Activated CD8-positive, alpha-beta memory T cell treated with anti-CD3 and anti-CD28 coated beads, Interleukin-2, amount 50 U/mL, for 48 hours (primary cell): Measurements from ENCODE around the gene TGFB1.

ENCODE experiments used
- DNase-seq: peaks from one replicate; pipeline ENCODE4 v3.0.0-alpha.2; 2020

Gene TGFB1

DNA sequence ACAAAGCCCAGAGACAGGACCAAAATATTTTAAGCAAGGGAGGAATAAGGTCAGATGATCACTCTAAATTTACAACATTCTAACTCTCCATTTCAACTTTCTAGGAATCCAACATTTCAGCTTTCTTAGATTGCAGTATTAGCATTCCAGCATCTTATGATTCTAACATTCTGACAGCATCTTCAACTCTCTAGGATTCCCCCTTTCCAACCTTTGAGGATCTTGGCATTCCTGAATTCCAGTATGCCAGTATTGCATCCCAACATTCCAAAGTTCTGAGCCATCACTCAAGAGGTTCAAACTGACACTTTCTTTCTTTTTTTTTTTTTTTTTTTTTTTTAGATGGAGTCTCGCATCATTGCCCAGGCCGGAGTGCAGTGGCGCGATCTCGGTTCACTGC is 13.8 kb downstream of the TGFB1 start:
- no peak for DNase-seq

DNA sequence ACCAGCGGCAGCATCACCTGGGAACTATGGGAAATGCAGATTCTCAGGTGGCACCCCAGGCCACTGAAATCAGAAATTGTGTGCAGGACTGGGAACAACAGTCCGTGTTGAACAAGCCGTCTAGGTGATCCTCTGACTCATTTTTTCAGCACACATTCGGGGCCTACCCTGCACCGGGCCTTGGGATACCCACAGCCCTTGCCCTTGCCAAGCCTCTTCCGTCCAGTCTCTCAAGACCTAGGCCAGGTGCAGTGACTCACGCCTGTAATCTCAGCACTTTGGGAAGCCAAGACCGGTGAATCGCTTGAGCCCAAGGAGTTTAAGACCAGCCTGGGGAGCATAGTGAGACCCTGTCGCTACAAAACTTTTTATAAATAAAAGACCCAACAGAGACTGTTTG is 18.3 kb downstream of the TGFB1 start:
- DNase-seq: no peak

DNA sequence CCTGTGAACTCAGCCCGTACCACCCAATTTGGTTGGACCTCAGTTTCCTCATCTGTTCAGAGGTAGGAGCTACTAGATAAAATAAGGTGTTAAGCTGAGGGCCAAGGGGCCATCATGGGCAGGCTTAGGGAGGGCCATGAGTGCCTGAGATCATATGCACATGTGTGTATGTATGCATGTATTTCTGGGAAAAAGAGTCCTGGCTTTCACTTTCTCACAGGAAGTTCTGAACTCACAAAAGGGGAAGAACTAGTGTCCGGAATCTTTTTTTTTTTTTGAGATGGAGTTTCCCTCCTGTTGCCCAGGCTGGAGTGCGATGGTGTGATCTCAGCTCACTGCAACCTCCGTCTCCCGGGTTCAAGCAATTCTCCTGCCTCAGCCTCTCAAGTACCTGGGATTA is 18.9 kb downstream of the TGFB1 start:
- DNase-seq: no peak

DNA sequence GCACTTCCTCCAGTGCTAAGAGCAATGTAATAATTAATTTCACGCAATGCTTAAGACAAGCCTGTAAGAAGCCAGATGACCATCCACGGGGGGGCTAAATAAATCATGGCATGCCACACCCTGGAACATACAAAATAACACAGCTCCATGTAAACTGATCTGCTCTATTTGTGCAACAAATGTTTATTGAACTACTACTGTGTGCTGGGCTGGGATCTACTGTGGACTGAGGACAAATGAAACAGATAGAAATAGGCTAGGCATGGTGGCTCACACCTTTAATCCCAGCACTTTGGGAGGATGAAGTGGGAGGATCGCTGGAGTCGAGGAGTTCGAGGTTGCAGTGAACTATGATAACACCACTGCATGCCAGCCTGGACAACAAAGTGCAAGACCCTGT is 21.3 kb downstream of the TGFB1 start:
- DNase-seq: no peak

DNA sequence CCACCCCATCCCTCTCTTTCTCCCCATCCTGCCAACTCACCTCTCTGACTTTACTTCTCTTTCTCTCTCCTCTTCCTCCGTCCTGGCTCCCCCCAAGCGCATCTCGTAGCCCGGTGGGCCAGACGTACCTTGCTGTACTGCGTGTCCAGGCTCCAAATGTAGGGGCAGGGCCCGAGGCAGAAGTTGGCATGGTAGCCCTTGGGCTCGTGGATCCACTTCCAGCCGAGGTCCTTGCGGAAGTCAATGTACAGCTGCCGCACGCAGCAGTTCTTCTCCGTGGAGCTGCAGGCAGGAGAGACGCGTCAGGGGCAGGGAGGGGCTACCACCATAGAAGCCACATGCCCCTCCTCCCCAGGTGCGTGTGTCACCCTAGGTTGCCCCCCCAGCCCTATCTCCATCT is 21.7 kb downstream of the TGFB1 start:
- DNase-seq: no peak

DNA sequence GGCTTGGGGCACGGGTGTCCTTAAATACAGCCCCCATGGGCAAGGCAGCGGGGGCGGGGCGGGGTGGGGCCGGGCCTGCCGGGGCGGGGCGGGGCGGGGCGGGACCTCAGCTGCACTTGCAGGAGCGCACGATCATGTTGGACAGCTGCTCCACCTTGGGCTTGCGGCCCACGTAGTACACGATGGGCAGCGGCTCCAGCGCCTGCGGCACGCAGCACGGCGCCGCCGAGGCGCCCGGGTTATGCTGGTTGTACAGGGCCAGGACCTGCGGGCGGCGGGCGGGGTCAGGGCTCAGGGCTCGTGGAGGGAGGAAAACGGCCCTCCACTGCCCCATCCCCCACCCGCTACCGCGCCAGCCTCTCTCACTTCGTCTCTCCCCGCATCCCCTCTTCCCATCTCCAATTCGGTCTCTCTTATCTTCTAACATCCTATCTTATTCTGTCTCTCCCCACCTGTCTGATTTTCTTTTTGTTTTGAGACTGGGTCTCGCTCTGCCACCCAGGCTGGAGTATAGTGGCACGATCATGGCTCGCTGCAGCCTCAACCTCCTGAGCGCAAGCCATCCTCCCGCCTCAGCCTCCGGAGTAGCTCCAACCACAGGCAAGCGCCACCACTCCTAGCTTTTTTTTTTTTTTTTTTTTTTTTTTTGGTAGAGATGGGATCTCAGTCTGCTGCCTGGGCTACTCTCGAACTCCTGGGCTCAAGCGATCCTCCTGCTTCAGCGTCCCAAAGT is 22.6 kb downstream of the TGFB1 start:
- no peak for DNase-seq

DNA sequence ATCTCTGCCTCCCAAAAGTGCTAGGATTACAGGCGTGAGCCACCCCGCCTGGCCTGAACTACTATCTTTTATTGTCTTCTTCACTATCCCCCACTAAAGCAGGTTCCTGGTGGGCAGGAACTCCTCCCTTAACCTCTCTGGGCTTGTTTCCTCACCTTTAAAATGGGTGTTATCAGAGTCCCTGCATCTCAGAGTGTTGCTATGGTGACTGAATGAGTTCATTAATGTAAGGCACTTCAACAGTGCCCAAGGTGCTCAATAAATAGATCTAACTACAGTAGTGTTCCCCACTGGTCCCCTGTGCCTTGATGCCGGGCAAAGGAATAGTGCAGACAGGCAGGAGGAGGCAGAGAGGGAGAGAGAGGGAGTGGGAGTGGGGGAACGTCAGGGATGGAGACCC is 23.2 kb downstream of the TGFB1 start:
- DNase-seq: no peak

DNA sequence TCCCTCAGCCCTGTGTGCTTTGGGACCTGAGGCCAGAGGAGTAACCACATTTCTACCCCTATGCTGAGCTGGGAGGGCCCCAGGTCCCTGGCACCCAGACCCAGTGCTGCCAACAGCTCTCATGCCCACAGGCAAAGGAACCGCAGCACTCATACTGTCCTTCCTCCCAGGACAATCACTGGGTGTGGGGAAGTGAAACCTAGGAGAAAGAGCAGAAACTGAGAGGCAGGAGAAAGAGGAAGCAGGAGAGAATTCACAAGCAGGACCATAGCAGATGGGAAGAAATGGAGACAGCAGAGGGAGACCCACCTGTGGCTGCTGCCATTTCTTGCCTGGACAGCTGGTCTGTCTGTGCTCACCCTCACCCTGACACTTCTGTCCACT is 24.9 kb downstream of the TGFB1 start:
- DNase-seq: no peak

DNA sequence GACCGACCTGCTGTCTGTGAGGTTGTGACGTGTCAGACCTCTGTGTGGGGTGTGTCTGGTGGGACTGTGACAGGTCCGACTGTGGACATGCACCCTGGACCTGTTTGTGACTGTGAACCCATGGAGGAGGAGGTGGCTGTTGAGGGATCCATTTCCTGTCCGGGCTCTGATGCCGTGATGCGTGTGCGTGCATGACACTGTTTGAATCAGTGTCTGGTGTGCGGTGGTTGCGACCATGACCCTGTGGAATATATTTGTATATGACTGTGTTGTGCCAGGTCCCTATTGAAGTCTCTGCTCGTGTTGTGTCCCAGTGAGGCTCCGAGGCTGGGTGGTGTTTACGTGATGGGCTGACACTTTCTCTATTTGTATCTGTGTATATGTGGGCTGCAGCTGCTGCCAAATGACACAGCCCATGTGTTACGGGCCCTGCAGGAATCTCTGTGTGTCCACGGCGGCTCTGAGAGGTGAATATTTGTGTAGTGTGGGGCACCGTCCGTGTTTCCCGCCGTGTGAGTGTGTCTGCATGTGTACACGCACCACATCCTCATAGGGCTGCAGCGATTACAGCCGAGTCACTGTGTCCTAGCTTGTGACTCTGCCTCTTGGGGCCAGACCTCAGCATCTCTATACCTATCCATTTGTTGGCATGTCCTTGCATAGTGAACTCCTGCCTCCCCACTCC is 25.4 kb downstream of the TGFB1 start:
- DNase-seq: no peak

DNA sequence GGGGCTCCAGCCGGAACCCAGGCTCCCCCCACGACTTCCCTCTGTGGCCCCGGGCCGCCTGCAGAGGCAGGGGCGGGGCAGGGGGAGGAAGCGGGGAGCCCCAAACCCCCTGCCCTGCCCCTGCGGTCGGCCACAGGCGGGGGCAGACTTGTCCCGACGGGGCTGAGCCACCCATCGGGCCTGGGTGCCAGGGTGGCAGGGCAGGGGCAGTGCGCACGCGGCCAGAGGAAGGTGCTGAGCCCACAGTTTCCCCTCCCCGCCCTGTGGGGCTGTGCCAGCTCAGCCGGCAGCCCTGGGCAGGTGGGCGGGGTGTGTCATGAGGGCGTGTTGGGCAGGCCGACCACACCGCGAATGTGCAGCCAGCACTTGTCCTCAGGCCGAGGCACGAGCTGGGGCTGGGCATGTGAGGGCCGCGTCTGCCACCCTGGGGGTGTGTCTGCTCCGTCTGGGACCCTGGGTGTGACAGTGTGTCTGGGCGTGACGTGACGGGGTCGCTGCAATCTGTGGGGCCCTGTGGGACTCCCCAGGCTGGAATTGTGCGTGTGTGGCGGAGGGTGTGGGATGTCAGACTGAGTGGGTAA is 26.1 kb downstream of the TGFB1 start:
- DNase-seq: peak; percentile 90

DNA sequence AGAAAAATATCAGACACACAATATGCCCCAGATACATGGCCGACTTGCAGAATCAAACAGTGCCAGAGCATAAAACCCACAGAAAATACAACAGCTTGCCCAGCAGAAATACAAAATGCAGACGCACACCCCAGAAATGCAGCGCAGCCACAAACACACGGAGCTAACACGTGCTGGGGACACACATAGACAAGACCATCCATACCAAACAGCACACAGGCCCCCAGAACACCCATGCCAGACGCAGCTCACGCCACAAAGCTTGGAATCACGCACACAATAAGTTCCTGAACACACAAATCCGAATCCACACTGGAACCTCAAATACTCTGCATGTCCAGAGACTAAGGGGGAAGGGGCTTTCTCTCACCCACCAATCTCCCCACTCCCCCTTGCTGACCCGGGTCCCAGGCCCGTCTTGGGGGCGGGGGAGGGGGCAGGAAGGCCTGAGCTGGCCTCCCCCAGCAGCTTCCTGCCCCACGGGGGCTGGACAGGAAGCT is 26.6 kb downstream of the TGFB1 start:
- no peak for DNase-seq

DNA sequence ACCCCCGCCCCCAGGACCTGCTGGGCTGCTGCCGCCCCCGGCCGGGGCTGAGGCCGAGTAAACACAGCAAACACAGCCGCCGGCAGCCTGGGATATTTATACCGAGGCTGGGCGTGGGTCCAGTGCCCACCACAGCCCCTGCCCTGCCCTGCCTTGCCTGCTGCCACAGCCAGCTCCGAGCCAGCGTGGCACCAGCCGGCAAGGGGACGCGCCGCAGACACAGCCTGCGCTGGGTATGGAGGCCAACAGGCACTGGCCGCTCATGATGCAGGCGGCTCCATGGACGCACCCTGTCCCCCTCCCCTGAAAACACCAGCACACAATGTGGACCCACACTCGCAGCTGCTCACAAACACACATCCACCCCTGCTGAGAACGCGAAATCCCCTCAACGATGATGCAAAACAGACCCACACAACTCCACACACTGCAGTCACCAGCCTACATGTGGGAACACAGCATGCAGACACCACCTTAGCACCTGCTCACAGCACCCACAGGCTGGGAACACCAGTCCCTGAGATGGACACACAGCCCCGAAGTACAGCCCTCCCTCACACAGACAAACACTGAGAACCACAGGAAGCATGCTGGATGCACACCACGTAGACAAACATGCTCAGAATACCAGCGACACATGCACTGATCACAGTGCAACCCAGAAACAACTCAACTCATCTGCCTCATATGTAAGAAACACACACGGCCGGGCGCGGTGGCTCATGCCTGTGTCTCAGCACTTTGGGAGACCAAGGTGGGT is 27.6 kb downstream of the TGFB1 start:
- no peak for DNase-seq

DNA sequence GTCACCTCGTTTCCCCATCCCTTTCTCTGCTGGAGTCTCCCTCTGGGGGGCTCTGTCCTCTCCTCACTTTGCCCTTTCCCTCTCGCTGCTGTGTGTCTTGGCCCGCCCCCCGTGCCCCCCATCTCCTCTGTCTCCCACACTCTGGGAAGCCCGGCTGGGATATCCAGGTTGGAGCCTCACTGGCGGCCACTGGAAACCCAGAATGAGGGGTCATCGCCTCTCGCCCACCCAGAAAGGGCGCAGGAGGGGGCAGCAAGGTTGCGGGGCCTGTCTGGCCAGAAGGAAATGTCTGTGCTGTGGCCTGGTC is 28.1 kb downstream of the TGFB1 start:
- DNase-seq: no peak

DNA sequence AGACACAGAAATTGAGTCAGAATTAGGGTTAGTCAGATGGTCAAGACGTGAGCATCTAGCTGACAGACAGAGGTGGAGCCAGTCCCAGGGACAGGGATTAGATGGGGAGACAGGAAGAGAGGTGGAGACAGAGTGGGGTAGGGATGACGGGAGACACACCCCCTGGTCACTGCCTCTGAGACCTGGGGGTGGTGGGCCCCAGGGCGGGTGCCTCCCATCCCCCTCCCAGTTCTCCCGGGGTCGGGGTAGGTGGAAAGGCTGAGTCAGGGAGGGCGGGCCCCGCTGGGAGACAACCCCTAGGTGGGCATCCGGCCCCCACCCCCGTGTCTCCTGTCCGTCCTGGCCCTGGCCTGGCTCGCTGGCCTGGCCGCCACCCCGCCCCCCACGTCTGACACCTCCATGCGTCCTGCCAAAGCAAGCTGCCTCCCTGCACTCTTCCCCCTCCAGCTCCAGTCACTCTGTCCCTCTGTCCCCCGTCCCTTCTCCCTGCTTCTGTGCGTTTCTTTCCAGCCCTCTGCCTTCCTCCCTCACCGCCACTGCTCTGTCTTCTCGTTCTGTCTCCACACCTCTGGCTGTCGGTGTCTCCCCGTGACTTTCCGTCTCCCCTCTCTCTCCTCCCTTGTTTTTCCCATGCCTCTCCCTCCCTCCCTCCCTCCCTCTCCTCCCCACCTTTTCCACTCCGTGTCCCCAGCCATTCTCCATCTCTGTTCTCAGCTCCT is 28.6 kb downstream of the TGFB1 start:
- DNase-seq: no peak

DNA sequence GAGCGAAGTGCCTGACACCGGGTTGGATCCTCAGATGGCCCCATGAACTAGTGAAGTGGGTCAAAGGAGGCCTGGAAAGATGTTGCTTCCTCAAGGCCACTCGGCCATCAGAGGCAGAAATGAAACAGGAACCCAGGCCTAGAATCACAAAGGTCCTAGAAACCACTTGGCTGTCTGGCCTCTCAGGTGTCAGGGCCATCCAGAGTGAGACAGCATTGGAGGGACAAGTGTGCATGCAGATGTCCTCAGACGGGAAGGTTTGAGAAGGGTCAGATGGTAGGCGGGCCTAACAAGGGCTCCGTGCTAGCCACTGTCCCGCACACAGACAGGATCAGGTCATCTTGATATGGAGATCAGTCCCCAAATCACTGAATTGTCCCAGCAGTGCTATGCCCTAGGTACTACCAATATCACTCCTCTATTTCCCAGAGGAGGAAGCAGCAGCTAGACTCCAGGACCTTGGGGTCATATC is 29.5 kb downstream of the TGFB1 start:
- no peak for DNase-seq

DNA sequence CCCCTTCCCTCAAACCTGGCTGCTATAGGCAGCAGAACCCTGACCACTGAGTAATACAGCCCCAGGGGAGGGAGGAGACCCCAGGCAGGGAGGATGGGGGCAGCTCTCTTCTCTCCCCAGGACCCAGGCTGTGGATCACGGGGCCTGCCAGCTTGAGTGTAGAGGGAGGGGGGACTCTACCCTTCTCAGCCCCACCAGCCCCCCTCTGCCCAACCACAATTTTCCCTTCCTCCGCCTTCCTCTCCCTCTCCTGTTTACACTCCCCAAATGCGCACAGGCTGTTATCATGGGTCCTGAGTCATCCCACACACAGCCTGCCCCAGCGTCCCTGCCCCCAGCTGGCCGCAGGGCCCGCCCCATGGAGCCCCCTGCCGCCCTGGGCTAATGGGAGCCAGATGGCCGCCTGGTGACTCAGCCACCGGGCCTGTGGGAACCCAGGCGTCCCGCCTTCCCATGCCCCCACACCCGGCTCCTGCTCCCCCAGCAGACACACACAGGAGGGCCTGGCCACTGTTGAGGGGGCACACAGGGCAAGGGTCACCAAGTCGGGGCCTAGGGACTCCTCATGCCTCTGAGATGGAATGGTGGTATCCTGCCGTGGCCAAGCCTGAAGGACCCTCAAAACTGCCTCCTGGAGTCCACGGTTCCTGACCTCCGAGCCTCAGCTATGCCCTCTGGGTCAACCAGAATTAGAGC is 30.1 kb downstream of the TGFB1 start:
- DNase-seq: no peak

DNA sequence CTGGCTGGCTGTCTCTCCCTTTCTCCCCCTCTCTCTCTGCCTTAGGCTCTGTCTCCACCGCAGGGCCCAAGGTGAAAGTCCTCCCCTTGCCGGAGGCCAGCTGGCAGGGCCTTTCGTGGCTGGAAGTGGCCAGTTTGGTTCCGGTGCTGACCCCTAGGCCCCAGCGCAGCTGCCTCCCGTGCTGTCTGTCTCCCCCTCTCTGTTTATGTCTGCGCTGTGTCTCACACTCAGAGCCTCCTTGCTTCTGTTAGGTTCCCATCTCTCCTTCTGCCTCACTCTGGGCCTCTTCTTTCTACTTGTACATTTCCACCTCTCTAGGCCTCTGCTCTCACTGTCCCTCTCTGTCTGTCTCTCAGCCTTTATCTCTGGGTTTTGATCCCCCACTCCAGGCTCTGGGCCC is 30.7 kb downstream of the TGFB1 start:
- DNase-seq: no peak

DNA sequence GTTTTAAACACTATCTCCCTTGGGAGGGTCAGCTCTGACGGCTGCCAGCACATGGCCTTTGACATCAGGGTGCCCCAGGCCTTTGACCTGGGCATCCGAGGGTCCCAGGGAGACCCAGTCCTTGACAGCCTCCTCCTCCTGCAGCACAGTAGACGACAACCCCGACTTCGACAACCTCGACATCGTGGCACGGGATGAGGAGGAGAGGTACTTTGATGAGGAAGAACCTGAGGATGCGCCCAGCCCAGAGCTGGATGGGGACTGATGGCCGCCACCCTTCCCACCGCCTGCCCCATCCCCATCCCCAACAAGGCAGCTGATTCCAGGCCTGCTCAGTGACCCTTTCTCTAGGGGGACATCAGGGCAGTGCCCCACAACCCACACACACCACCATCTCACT is 31.3 kb downstream of the TGFB1 start:
- DNase-seq: no peak

DNA sequence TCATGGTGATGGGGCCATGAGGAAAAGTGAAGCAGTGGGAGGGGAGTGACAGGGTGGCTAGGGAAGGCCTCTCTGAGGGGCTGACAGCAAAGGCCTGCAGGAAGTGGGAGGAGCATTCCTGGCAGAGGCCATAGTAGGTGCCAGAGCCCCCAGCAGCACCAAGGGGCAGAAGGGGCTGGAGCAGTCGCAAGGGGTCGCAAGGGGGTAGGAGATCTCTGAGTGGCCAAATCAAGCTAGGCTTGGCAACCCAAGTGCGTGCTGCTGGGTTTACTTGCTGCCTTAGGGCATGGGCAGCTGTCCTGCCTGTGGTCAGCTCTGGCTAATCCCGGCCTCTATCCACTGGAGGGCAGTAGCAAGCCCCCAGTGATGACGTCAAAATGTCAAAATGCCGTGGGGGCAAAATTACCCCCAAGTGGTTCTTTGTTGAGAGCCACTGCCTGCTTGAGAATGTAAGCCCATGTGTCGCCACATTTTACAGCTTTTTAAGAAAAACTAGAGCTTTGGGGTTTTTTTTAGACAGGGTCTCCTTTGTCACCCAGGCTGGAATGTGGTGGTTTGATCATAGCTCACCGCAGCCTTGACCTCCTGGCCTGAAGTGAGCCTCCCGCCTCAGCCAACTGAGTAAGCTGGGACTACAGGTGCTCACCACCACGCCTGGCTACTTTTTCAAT is 32.0 kb downstream of the TGFB1 start:
- no peak for DNase-seq

DNA sequence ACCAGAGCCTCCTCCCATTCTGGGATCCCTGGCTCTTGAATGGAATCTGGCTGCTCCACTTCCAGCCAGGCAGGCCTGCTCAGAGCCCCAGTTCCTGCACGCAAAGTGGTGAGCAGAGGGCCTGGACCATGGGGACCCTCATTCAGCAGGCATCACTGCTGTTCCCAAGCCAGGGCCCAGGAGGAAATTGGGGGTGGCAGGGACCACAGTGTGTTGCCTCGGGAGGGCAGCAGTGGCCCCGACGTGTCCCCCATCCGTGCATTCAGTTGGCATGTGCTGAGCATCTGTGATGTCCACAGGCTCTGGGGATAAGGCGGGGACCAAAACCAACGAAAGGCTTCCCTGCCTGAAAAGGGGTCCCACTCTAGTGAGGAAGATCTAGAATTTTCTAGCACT is 32.5 kb downstream of the TGFB1 start:
- DNase-seq: no peak

DNA sequence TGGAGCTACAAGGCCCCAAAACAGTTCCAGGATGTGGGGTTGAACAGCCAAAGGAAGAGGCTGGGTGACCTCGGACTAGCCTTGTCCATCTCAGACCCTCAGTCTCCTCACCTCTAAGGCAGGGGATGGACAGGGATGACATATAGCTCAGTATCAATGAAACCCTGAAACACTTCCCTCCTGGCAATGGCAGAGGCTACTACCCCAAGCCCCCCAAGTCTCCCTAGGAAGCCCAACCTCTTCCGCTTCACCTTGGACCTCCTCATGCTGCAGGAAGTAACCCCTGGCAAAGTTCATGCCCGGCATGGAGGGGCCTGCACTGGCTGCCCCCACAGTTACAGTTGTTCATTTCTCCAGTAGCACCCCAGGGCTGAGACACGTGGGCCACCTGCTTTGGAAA is 33.2 kb downstream of the TGFB1 start:
- DNase-seq: no peak

DNA sequence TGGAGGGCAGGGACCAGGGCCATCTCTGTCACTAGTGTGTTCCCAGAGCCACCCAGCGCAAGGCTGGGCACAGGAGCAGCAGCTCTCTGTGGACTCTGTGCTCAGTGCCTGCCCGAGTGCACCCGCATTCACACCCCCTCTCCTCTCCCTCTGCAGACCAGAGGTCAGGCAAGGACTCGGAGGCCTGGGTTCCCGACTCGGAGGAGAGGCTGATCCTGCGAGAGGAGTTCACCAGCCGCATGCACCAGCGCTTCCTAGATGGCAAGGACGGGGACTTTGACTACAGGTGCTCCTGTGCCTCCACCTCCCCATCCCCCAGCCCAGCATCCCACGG is 33.6 kb downstream of the TGFB1 start:
- no peak for DNase-seq
